Mucosa of stomach (tissue), 1 donor: Measurements from ENCODE around the gene LCOR.

Source experiments
- H3K27me3 ChIP-seq: one replicate; pipeline ENCODE4 v1.7.0; 2013; ENCODE audit warnings: mild to moderate bottlenecking, low read length; ENCODE audit not compliant: control insufficient read depth, insufficient read depth
- H3K36me3 ChIP-seq: one replicate; pipeline ENCODE4 v1.7.0; 2013; ENCODE audit warnings: low read length; ENCODE audit not compliant: control insufficient read depth, insufficient read depth
- H3K4me1 ChIP-seq: one replicate; pipeline ENCODE4 v1.7.0; 2013; ENCODE audit warnings: mild to moderate bottlenecking, low read length; ENCODE audit not compliant: control insufficient read depth, insufficient read depth
- H3K4me3 ChIP-seq: one replicate; pipeline ENCODE4 v1.7.0; 2013; ENCODE audit warnings: low read length
- H3K9ac ChIP-seq: one replicate; pipeline ENCODE4 v1.7.0; 2013; ENCODE audit warnings: mild to moderate bottlenecking, low read length, moderate library complexity
- H3K9me3 ChIP-seq: one replicate; pipeline ENCODE4 v1.7.0; 2013; ENCODE audit warnings: mild to moderate bottlenecking, low read length, moderate library complexity; ENCODE audit not compliant: control insufficient read depth
- donor health status: Pancreatic carcinoma.

LCOR gene

DNA sequence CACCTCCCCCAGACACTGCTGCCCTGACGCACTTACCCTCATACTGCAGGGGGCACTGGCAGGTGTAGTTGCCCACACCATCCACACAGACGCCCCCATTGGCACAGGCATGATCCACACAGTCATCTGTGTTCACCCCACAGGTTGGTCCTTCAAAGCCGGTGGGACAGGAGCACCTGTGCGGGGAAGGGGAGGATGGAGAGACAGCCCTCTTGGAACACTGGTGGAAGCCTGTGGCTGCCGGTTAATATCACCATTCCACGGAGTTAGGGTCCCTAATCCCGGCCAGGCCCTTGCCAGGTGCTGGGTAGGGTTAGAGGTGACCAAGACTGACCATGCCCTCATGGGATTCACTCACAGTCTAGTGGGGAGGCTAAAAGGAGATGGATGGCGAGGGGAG is 181.9 kb downstream of the LCOR start:
- no peaks in the 10 kb centered on the region for H3K36me3 ChIP-seq

DNA sequence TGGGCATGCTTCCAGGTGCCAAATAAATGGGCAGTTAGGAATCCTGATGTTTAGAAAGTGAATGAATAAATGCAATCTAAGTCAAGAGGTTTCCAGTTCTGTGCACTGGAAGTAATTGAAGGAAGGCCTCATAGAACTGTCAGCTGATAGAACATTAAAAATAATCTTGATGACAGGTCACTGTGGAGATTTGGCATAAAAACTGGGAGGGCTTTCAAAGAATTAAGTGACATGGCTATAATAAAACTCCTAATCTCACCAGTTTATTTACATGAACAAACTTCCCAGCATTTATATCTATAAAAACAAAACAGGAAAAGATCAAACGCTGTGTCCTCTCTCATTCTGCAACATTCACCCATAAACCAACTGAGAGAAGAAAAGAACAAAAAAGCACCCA is 183.1 kb downstream of the LCOR start:
- Histone ChIP-seq H3K4me3 (no peak overlapping the region), H3K4me1 (no peaks in the 10 kb centered on the region), H3K27me3 (no peaks in the 10 kb centered on the region), H3K9ac (no peak overlapping the region), H3K9me3 (no peaks in the 10 kb centered on the region), H3K36me3 (no peaks in the 10 kb centered on the region)

More for the DNA sequence above, 181.9 kb downstream of the LCOR start:
- no peak overlapping the region for H3K9ac ChIP-seq
- no peaks in the 10 kb centered on the region for H3K9me3 ChIP-seq
- no peaks in the 10 kb centered on the region for H3K27me3 ChIP-seq
- no peaks in the 10 kb centered on the region for H3K4me1 ChIP-seq
- no peak overlapping the region for H3K4me3 ChIP-seq

DNA sequence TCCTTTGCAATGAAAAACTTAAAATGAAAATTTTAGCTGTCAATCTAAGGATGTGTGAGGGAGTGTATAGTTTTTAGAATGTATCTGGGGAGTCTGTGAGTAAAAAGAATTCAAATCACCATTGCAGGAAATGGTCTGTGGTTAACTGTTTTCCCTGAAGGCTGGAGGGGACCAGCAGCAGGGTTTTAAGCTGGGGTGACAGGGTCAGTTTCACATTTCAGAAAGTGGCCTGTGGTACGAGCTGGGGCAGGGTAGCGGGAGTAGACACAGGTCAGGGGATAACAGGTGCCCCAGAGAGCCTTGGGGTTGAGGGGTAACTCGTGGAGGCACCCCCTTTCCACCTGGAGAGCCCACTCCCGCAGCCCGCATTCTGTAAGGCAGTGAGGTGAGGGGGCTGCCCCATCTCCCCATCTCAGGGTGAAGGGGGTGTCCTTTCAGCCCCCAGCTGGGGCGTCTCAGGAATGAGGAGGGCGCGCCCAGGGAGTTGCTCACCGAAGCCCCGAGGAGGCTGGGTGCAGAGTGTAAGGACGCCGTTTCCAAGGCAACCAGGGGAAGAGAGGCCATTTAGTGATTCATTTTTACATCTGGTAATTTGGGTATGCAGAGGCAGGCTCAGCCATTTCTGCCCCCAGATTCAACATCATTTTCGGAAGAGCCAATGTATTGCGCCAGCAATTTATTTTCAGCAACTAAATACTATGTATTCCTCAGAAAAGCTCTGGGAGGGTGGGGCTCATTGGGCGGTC is 184.8 kb downstream of the LCOR start:
- no peaks in the 10 kb centered on the region for H3K9me3 ChIP-seq
- no peaks in the 10 kb centered on the region for H3K36me3 ChIP-seq
- H3K4me3 ChIP-seq = no peak overlapping the region
- no peaks in the 10 kb centered on the region for H3K4me1 ChIP-seq
- no peaks in the 10 kb centered on the region for H3K27me3 ChIP-seq
- H3K9ac ChIP-seq = no peak overlapping the region

DNA sequence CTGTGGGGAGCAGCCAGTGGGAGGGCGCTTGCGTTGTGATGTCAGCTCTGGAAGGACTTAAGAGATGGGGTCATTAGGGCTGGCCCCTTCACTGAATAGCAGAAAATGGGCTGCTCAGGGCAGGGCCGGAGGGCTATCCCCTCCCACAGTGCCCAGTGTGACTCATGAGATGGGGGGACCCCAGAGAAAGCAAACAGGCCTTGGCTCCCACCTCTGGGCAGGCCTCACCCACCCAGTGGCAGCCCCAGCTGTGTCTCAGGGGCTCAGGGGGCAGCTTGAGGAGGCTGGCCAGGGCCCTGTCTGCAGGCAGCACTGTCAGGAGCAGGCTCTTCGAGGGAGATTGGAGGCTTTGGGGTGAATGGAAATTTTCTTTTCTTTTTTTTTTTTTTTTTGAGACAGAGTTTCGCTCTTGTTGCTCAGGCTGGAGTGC is 185.4 kb downstream of the LCOR start:
- Histone ChIP-seq H3K4me3 (no peak overlapping the region), H3K9me3 (no peaks in the 10 kb centered on the region), H3K27me3 (no peaks in the 10 kb centered on the region), H3K4me1 (no peaks in the 10 kb centered on the region), H3K36me3 (no peaks in the 10 kb centered on the region), H3K9ac (no peak overlapping the region)

DNA sequence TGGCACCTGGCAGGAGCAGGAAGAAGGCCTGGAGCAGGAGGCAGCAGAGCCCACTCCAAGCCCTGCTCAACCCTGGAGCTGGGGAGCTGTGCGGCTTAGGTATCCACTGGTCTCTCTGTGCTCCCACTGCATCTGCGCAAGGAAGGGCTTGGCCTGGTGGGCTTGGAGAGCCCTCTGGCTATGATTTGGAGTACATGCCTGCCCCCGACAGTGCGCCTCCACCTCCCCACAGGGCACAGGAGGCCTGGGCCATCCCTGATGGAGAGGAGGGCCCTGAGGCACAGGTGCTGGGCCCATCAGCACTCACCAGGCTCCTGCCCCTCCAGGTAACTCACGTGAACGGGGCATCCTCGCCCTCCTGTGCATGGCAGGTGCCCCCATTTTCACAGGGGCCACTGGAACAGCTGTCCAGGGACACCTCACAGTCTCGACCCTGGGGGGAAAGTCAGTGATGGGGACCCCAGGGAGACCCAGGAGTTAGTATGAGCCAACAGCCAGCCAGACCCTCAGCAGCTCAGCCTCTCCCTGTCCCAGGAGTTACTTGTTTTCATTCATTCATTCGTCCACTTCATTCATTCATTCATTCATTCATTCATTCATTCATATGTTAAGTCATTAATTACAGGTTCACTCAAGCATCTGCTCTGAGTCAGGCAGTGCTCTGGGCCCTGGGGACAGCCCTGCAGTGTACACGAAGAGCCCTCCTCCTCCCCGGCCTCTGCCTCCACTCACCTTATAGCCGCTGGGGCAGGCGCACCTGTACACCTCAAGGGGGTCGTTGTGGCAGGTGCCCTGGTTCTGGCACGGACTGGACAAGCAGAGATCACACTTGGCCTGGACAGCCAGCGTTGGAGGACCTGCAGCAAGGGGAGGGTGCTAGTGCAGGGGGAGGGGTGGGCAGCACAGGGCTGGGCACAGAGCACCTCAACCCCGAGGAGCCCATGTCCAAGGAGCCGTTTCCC is 186.4 kb downstream of the LCOR start:
- no peaks in the 10 kb centered on the region for H3K4me1 ChIP-seq
- H3K36me3 ChIP-seq = no peaks in the 10 kb centered on the region
- H3K9me3 ChIP-seq = no peaks in the 10 kb centered on the region
- H3K9ac ChIP-seq = no peak overlapping the region
- no peak overlapping the region for H3K4me3 ChIP-seq
- no peaks in the 10 kb centered on the region for H3K27me3 ChIP-seq

DNA sequence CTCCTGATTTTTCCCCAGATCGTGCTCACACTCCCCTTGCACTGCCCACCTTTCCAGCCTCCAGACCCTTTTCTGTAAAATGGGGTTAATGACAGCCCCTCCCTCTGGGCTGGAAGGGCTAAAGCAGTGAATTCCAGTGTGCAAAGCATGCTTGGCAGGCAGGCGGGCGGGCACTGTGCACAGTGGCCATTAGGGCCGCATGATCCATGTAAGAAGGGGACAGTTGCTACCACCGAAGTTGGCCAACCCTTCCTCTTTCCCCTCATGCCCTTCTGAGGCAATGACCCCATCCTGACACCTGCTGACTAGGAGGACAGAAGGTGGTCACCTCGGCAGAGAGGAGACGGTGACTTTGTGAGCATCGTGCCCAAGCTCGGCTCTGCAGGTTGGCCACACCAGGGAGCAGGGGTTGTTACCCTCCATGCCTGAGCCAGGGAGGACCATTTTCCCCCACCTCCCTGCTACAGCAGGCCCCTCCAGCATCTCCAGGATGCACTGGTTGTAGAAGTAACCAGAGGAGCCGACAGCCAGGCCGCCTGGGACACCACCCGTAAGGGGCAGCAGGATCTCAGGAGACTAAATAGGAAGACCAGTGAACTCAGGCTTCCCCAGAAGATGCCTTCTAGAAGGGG is 187.2 kb downstream of the LCOR start:
- no peaks in the 10 kb centered on the region for H3K9me3 ChIP-seq
- H3K4me1 ChIP-seq = peaks cover 5% of the 10 kb centered on the region
- H3K36me3 ChIP-seq = no peaks in the 10 kb centered on the region
- no peaks in the 10 kb centered on the region for H3K27me3 ChIP-seq
- H3K4me3 ChIP-seq = no peak overlapping the region
- no peak overlapping the region for H3K9ac ChIP-seq

DNA sequence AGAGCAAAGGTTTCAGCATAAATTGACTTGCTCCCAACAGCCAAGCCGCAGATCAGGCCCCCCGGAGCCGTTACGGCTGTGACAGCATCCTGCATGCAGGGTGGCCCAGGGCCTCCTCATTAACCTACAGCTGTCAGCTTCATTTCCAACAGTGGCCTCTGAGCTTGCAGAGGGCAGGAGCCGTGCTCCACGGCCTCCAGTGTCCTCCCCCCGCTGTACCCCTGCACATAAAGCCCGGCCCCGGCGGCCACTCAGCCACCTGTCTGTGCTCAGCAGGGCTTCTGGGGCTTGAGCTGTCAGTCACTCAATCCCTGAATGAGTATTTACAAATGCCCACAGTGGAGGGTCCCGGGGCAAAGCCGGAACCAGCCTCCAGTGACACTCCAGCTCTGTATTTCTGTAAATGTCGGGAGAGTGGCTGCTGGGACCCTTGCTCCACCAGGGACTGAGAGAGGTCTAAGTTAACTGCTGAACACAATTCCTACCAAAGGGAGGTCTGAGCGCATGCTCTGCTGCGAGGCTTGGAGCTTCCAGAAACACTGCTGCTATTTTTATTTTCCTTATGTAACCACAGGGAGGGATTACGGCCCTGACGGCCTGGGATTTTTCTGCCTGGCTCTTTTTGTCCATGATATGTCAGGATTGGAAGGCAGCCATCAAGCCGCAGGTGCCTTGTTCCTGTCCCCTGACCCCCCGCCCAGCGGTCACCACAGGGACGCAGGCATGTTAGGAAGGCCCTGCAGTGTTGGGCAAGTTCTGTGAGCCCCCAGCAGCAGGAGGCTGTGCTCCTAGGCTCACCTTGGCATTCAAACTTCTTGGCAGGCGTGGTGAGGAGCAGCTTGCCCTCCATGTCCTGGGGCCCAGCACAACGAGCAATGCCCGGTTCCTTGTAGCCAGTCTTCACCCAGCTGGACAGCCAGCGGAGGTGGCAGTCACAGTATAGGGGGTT is 188.6 kb downstream of the LCOR start:
- Histone ChIP-seq H3K9ac (no peak overlapping the region), H3K36me3 (no peaks in the 10 kb centered on the region), H3K4me1 (peaks cover 9% of the 10 kb centered on the region), H3K4me3 (no peak overlapping the region), H3K9me3 (no peaks in the 10 kb centered on the region), H3K27me3 (no peaks in the 10 kb centered on the region)

DNA sequence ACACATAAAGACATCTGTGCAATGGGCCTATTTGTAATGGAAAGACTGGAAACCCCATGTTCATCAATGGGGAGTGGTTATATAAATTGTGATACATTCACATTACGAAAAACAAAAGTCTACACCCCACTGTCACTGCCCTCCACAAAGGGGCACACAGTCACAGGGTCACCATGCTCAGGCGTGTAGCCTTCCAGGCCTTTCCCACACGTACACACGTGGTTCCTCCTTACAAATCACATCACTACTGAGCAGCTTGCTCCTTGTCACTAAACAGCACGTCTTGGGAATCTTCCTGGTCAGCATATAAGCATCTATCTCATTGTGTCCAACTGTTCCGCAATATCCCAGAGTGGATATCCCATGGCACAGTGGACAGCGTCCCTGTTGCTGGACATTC is 190.5 kb downstream of the LCOR start:
- Histone ChIP-seq H3K27me3 (no peaks in the 10 kb centered on the region), H3K9me3 (no peaks in the 10 kb centered on the region), H3K4me1 (peaks cover 9% of the 10 kb centered on the region), H3K36me3 (no peaks in the 10 kb centered on the region), H3K9ac (no peak overlapping the region), H3K4me3 (no peak overlapping the region)

DNA sequence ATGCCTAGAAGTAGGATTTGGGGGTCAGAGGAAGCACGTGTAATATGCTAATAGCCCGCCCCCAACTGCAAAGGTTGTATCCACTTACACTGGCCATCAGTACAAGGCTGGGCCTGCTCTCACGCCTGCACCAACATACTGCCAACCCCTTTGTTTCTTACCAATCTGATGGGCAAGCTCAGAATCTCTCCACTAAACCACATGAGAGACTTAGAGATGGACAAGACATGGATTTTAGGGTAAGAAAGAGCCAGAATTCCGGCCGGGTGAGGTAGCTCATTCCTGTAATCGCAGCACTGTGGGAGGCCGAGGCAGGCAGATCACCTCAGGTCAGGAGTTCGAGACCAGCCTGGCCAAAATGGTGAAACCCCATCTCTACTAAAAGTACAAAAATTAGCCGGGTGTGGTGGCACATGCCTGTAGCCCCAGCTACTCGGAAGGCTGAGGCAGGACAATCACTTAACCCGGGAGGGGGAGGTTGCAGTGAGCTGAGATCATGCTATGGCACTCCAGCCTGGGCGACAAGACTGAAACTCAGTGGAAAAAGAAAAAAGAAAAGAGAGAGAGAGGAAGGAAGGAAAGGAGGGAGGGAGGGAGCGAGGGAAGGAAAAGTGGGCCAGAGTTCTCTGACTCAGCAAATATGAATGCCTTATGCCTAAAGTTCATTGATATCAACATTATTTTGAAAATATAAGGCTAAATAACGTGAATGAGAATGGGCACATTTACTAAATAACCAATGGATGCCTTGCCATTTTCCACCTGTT is 191.5 kb downstream of the LCOR start:
- Histone ChIP-seq H3K36me3 (no peaks in the 10 kb centered on the region), H3K27me3 (no peaks in the 10 kb centered on the region), H3K9ac (no peak overlapping the region), H3K4me3 (no peak overlapping the region), H3K9me3 (no peaks in the 10 kb centered on the region), H3K4me1 (peaks cover 9% of the 10 kb centered on the region)

DNA sequence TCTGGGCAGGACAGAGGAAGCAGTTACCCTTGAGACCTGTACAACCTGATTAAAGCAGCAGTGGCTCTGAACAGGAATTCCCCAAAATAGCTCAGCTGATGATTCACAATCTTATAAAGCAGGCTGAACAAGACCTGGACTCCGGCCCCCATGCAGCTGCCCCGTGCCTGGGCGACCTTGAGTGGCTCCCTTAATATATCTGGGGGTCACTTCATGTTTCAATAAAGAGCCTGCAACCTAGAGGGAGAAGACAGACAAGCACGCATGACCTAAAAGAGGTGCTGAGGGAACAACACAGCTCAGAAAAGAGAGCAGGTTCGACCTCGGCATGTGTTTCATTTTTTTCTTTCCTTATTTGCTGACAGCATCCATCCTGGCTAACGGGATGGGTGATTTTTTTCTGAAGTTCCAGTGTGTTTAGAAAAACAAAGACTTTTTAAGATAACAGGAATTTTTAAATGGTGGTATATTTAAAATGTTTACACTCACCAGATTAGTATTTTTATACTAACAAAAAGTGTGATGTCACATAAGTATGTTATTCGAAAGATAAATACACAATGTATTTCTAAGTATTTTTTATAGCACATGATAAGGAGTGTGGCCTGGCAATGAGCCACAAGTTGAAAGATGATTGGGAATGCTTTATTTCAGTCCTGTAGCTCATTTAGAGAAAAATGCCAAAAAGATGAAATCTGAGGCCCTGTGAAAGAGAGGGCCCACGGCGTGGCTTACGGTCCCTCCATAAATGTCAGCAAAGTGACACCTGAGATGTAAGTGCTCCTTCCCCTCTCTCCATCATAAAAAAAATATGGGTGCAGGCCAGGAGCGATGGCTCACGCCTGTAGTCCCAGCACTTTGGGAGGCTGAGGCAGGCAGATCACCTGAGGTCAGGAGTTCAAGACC is 192.3 kb downstream of the LCOR start:
- no peaks in the 10 kb centered on the region for H3K27me3 ChIP-seq
- H3K9ac ChIP-seq = no peak overlapping the region
- peaks cover 9% of the 10 kb centered on the region for H3K4me1 ChIP-seq
- H3K36me3 ChIP-seq = no peaks in the 10 kb centered on the region
- no peak overlapping the region for H3K4me3 ChIP-seq
- H3K9me3 ChIP-seq = no peaks in the 10 kb centered on the region
